ENCODE data around the gene CGB1. TPM values are rescaled to one million over a fixed set of nuclear protein-coding genes. Genes with fewer than 3 reads are reported as not detected.

CGB1 gene
- total and polyA plus RNA-seq, 2 of the 8 experiments (the other 6 are each of a cell fraction or from before 2014, with no cell fraction given): not detected

- WGBS, 2 experiments (ENCODE audit: extremely low coverage in 1 of 2, insufficient coverage in 1 of 2, insufficient read length in 1 of 2, insufficient replicate concordance in 2 of 2, low coverage in 1 of 2, low lambda C conversion rate in 2 of 2, missing lambda C conversion rate in 1 of 2): 42% methylated on average over 35 of the region's 41 CpGs; no CpG with 5 or more reads in 1 of the 2 experiments
- ChIA-PET CTCF (ENCODE audit: partially characterized antibody) (interaction anchor here (0.6 to 8.1 kb wide), 15 partner anchors 10 to 325 kb away, joined by 3 to 46 read pairs (median 4); partner anchors contain the start of genes CGB2, CGB7, GYS1 and RUVBL2), POLR2A (ENCODE audit: partially characterized antibody) (interaction anchor here (0.6 to 1.5 kb wide), 12 partner anchors 9 to 209 kb away, joined by 3 to 6 read pairs (median 3); partner anchors contain the start of genes BCAT2, GYS1 and LIN7B)
- Histone ChIP-seq H4K91ac (replicated peaks; ENCODE audit: insufficient read length, low read length) (no peak overlapping the region), H2AFZ (ENCODE audit: low read length) (no peak overlapping the region), H3K23ac (ENCODE audit: insufficient read length) (no peak overlapping the region), H3K79me2 (ENCODE audit: control insufficient read depth in 1 of 2, insufficient read depth in 2 of 2, low read length in 2 of 2) (no peaks in the 10 kb centered on the region), H2BK20ac (ENCODE audit: low read length) (no peak overlapping the region), H3K4me1 (replicated peaks in 1 of 4; ENCODE audit: control insufficient read depth in 3 of 4, insufficient read depth in 4 of 4, low read length in 3 of 4) (peaks cover 0 to 17% (median 8%) of the 10 kb centered on the region in 4 experiments; a peak in 5 of 7 replicates), H3K9me3 (ENCODE audit: insufficient read depth in 2 of 2, low read depth in 1 of 2, low read length in 1 of 2) (no peaks in the 10 kb centered on the region), H4K5ac (ENCODE audit: insufficient read length, low read depth, low read length) (no peak overlapping the region), H2BK5ac (ENCODE audit: low read depth, low read length) (no peak overlapping the region), H3K27me3 (replicated peaks in 1 of 4; ENCODE audit: control insufficient read depth in 3 of 4, extremely low read depth in 1 of 4, insufficient read depth in 3 of 4, low read length in 3 of 4) (peaks cover 0 to 15% (median 12%) of the 10 kb centered on the region in 4 experiments; a peak in 6 of 7 replicates), H2BK12ac (ENCODE audit: low read depth, low read length) (no peak overlapping the region), H3K27ac (ENCODE audit: low read depth, low read length) (no peak overlapping the region), H3K23me2 (ENCODE audit: low read depth, low read length) (peaks cover 6% of the 10 kb centered on the region; the same call in 1 of the 2 replicates), H3K56ac (replicated peaks; ENCODE audit: insufficient read length, low read depth, low read length) (no peak overlapping the region), H3K9ac (replicated peaks in 1 of 4; ENCODE audit: extremely low read depth in 1 of 4, low read depth in 3 of 4, low read length in 3 of 4) (no peak overlapping the region), H3K4ac (replicated peaks; ENCODE audit: insufficient read length, low read depth, low read length) (no peak overlapping the region), H2BK120ac (replicated peaks; ENCODE audit: low read depth, low read length) (no peak overlapping the region), H3K14ac (ENCODE audit: insufficient read length) (no peak overlapping the region), H3K79me1 (ENCODE audit: low read depth, low read length) (no peaks in the 10 kb centered on the region), H4K20me1 (replicated peaks in 1 of 2; ENCODE audit: control insufficient read depth in 1 of 2, insufficient read depth in 2 of 2, low read length in 2 of 2) (peaks cover 0 to 2% of the 10 kb centered on the region in 2 experiments), H2BK15ac (ENCODE audit: low read length) (no peak overlapping the region), H3K4me3 (ENCODE audit: extremely low read depth in 1 of 4, insufficient read depth in 2 of 4, low read depth in 3 of 4, low read length in 4 of 4) (peak overlapping the region in 2 of 4 experiments; percentile 17 to 50; a peak in 4 of 8 replicates), H3K18ac (ENCODE audit: extremely low read depth, low read length) (no peak overlapping the region), H3K4me2 (ENCODE audit: insufficient read depth in 1 of 2, low read depth in 2 of 2, low read length in 2 of 2) (peak overlapping the region; percentile 31 to 78; a peak in 3 of 4 replicates), H2AK5ac (ENCODE audit: low read depth, low read length) (no peak overlapping the region), H3K36me3 (ENCODE audit: control insufficient read depth in 2 of 4, insufficient read depth in 4 of 4, low read length in 3 of 4) (peaks cover 5 to 18% (median 10%) of the 10 kb centered on the region in 4 experiments; a peak in 7 of 8 replicates), H4K8ac (ENCODE audit: extremely low read depth, insufficient read depth, low read length) (no peak overlapping the region)
- no peak for FAIRE-seq
- peak; percentile 29 to 92 for DNase-seq (ENCODE audit: low read depth in 1 of 2, low spot score in 2 of 2)
- TF ChIP-seq CREB1 (IDR thresholded peaks at IDR 0.05) (0 out of 2 replicates have a peak, but pooled peaks have one; percentile 6), KDM1A (IDR thresholded peaks at IDR 0.05; ENCODE audit: borderline replicate concordance, low read length) (peak; percentile 9; the same call in 1 of the 2 replicates), ASH2L (IDR thresholded peaks at IDR 0.05; ENCODE audit: low read length) (no peak), EGR1 (IDR thresholded peaks at IDR 0.05; ENCODE audit: borderline replicate concordance, low read depth, low read length) (no peak), TEAD4 (IDR thresholded peaks at IDR 0.05; ENCODE audit: low read depth, low read length) (0 out of 2 replicates have a peak, but pooled peaks have one; percentile 16), RAD21 (IDR thresholded peaks at IDR 0.05 in 1 of 2, conservative IDR thresholded peaks at IDR 0.05 in 1 of 2; ENCODE audit: low read depth in 2 of 2, low read length in 2 of 2) (peak; percentile 12 to 28; a peak in 2 of 4 replicates), YY1 (IDR thresholded peaks at IDR 0.05; ENCODE audit: low read depth, low read length) (no peak), MAX (IDR thresholded peaks at IDR 0.05) (0 out of 2 replicates have a peak, but pooled peaks have one; percentile 22), SRF (IDR thresholded peaks at IDR 0.05; ENCODE audit: low read depth, low read length) (no peak)
These were observed 17.3 kb downstream of the CGB1 start for GRCh38 chr19:49019242-49019932.

Measured in H1 (cell line).